NCI-H2196 (cell line): ENCODE measurements around the gene DOCK11.
"Not testable (repeated sequence)": the region's sequence is repeated elsewhere in the genome, so short reads cannot be mapped to it uniquely, and the experiment has no call there.

ENCODE experiments used
- DNase-seq: peaks from one replicate; lab custom pipeline; 2025; ENCODE audit not compliant: unreplicated experiment; lab: John Stamatoyannopoulos, UW

The DOCK11 gene

GRCh38 chrX:118566359-118566758 is 70.7 kb downstream of the DOCK11 start:
- no peak for DNase-seq

GRCh38 chrX:118569676-118570075 is 74.1 kb downstream of the DOCK11 start:
- DNase-seq = no peak

GRCh38 chrX:118570209-118570608 is 74.6 kb downstream of the DOCK11 start:
- no peak for DNase-seq

- DNase-seq = no peak
Observed at GRCh38 chrX:118571836-118572235, 76.2 kb downstream of the DOCK11 start.

GRCh38 chrX:118574666-118575065 is 79.1 kb downstream of the DOCK11 start:
- no peak for DNase-seq

- DNase-seq = no peak
Observed at GRCh38 chrX:118577041-118577440, 81.4 kb downstream of the DOCK11 start.

GRCh38 chrX:118579417-118579816 is 83.8 kb downstream of the DOCK11 start:
- DNase-seq = no peak

- DNase-seq = not testable (repeated sequence)
Observed at GRCh38 chrX:118582926-118583325, 87.3 kb downstream of the DOCK11 start.

- no peak for DNase-seq
Observed at GRCh38 chrX:118583781-118584180, 88.2 kb downstream of the DOCK11 start.

GRCh38 chrX:118585296-118585695 is 89.7 kb downstream of the DOCK11 start:
- DNase-seq = no peak

GRCh38 chrX:118586206-118586605 is 90.6 kb downstream of the DOCK11 start:
- DNase-seq = not testable (repeated sequence)

GRCh38 chrX:118588715-118589114 is 93.1 kb downstream of the DOCK11 start:
- DNase-seq = no peak

- no peak for DNase-seq
Observed at GRCh38 chrX:118589227-118589626, 93.6 kb downstream of the DOCK11 start.

GRCh38 chrX:118593407-118593806 is 97.8 kb downstream of the DOCK11 start:
- DNase-seq = no peak

- no peak for DNase-seq
Observed at GRCh38 chrX:118594697-118595420, 99.2 kb downstream of the DOCK11 start.

GRCh38 chrX:118595501-118596042 is 100.0 kb downstream of the DOCK11 start:
- no peak for DNase-seq

- DNase-seq = no peak
Observed at GRCh38 chrX:118596390-118596789, 100.8 kb downstream of the DOCK11 start.

GRCh38 chrX:118603981-118604380 is 108.4 kb downstream of the DOCK11 start:
- peak; percentile 50 for DNase-seq

- DNase-seq = no peak
Observed at GRCh38 chrX:118612290-118612689, 116.7 kb downstream of the DOCK11 start.

GRCh38 chrX:118614150-118614549 is 118.5 kb downstream of the DOCK11 start:
- no peak for DNase-seq

- no peak for DNase-seq
Observed at GRCh38 chrX:118615141-118615540, 119.5 kb downstream of the DOCK11 start.

GRCh38 chrX:118621081-118621759 is 125.6 kb downstream of the DOCK11 start:
- no peak for DNase-seq
